Activated naive CD4-positive, alpha-beta T cell treated with anti-CD3 and anti-CD28 coated beads, Interleukin-2, amount 50 U/mL, for 72 hours (primary cell): Measurements from ENCODE around the gene NEUROD6. TPM values are rescaled to one million over a fixed set of nuclear protein-coding genes. Genes with fewer than 3 reads are reported as not detected.

Experiments
- ATAC-seq, 2 donors: fragments of 150-1000 bp; cut with Tn5 transposase; 2 replicates each; pipeline ENCODE4 v1.10.0; 2021; ENCODE audit warnings: mild to moderate bottlenecking in 2 of 2, moderate library complexity in 2 of 2
- DNase-seq, 2 donors: peaks; one replicate each; pipeline ENCODE4 v3.0.0; 2021 to 2022; ENCODE audit warnings: low spot score in 2 of 2
- H3K27ac Mint-ChIP-seq, 2 donors: one replicate each; pipeline ENCODE4 v1.8.0; 2022; ENCODE audit warnings: mild to moderate bottlenecking in 2 of 2, mixed read lengths in 2 of 2
- H3K36me3 Mint-ChIP-seq, 2 donors: one replicate each; pipeline ENCODE4 v1.8.0; 2022; ENCODE audit warnings: mixed read lengths in 2 of 2
- H3K9me3 Mint-ChIP-seq, 2 donors: one replicate each; pipeline ENCODE4 v1.8.0; 2022; ENCODE audit warnings: mixed read lengths in 2 of 2
- total RNA-seq, 2 donors: library from RNA; stranded (reverse); gene quantifications; one replicate each; pipeline ENCODE4 v1.2.3, GENCODE V29; 2022

The NEUROD6 gene
- total RNA-seq, 2 donors from 2014 or later: not detected

DNA sequence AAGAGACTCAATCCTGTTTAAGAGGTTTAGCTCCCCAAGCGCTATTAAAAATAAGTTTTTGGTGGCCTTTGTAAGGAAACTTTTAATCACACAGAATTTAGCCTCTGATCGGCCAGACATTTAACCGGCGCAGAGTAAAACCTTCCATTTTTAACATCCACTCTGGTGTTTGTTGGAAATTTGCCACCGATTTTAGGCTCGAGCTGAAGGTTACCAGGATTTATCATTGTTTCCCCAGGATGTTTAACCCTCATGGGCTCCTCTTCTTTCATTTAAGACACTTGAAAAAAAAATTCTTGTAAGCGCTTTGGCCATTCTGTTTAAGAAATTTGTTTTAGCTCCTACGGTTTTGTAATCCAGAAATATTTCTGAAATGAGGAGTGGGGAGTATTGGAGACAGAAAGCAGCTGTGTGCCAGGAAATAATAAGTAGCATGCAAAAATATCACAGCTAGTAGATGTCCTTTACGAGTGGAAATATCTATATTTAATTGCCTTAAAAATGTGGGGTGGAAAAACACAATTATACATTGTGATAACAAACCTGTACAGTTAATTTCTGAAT is 3.4 kb downstream of the NEUROD6 start:
- Mint-ChIP-seq H3K36me3 (peaks cover 0 to 6% of the 10 kb centered on the region in 2 donors), H3K9me3 (peaks cover 4 to 16% of the 10 kb centered on the region in 2 donors), H3K27ac (no peak overlapping the region)
- no peak for DNase-seq
- no peak for ATAC-seq

DNA sequence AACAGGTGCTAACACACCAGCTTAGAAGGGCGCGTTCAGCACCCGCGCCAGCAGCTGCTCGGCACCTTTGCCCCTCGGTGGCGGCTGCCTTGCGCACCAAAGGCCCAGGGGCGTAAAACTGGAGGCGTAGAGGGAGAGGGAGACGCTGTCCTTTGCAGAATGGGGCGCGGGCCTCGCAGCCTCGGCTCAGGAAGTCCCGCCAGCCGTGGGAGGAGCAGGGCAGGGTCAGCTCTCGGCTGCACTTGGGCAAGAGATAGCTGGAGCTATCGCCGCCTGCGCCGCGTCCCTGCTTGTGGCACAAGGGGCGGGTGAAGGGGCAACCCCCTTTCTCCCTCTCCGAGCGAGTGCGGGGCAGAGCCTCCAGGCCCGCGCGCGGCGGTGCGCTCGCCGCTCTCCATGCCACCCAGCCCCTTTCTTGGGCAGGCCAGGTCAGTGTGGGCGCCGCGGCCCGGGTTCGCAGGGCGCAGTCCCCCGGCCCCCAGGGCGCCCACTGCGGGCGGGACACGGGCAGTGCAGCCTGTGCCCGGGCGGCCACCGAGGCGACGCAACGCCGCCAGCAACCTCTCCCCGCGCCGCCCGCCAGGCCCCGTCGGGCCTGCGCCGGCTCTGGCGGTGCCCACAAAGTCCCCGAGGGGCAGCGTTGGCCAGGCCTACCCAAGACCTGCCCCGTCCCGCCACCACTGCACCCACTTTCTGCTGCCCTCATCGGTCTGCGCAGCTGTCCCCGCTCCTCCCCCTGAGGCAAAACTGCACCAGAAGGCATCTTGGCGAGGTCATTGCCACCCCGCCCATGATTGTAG is 4.1 kb downstream of the NEUROD6 start:
- ATAC-seq (no peak), DNase-seq (no peak)
- H3K9me3 Mint-ChIP-seq: peaks cover 8 to 19% of the 10 kb centered on the region in 2 donors
- H3K36me3 Mint-ChIP-seq: peaks cover 0 to 6% of the 10 kb centered on the region in 2 donors
- H3K27ac Mint-ChIP-seq: no peak overlapping the region

DNA sequence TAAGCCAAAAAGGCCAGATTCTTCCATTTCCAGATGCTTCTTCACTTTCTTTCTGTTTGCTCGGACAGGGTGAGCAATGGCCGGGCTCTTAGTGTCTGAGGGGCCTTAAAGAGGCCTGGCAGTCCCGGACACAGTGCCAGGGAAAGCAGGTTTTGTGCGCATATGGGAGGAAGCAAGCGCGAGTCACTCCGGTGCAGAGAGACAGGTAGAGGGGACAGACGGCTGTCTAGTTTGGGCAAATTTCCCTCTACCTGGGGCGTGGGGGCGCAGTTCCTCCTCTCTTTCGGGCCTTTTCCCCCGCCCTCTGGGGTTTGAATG is 4.7 kb downstream of the NEUROD6 start:
- peaks cover 8 to 19% of the 10 kb centered on the region in 2 donors for H3K9me3 Mint-ChIP-seq
- DNase-seq (no peak), ATAC-seq (no peak)
- H3K36me3 Mint-ChIP-seq: peaks cover 0 to 6% of the 10 kb centered on the region in 2 donors
- H3K27ac Mint-ChIP-seq: no peak overlapping the region

DNA sequence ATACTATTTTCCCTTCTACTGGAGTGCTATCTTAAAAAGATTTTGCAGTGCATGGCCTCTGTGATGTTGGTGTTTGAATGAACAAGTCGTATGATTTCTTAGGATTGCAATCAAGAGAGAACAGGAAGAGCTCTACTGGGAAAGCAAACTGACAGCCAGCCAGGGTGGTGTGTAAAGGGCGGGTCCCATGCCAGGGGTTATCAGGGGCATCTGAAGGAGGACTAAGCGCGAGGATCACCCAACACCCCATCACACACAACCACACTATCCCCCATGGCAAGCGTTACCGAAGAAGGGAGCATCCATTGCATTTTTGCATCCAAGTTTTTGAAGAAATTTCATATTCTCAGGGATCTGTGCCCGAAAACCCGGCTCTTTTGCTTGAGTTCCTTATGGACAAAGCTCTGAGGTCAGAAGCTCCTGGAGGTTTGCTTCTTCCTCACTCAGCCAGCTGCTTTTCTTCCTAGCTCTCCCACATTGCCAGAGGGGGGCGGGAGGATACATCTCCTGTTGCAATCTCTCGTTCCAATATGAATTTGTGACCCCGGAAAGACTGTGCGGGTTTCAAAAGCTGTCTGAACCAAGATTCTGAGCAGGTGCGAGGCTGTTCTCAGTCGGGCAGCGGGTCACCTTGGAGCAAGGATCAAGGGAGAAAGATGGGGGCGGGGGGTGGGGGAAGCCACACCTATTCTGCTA is 5.2 kb downstream of the NEUROD6 start:
- DNase-seq (no peak), ATAC-seq (no peak)
- Mint-ChIP-seq H3K27ac (no peak overlapping the region), H3K9me3 (peaks cover 9 to 21% of the 10 kb centered on the region in 2 donors), H3K36me3 (peaks cover 1 to 6% of the 10 kb centered on the region in 2 donors)

DNA sequence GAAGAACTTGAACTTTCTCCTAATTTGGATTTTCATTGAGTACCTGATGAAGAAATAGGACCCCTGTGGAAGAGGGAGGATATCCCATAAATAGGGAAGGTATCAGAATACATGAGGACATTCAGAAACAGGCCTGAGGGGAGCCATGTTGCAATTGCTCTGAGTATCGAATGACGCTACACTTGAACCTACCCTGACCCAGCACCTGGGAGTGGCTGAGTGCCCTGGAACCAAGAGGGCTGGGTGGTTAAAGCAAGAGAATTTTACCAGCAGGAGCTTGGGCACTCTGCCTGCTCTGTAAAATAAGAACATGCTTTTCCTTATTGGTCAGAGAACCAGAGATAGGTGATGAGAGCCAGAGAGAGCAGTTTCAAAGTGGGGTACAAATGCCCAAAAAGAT is 7.2 kb downstream of the NEUROD6 start:
- no peak overlapping the region for H3K27ac Mint-ChIP-seq

DNA sequence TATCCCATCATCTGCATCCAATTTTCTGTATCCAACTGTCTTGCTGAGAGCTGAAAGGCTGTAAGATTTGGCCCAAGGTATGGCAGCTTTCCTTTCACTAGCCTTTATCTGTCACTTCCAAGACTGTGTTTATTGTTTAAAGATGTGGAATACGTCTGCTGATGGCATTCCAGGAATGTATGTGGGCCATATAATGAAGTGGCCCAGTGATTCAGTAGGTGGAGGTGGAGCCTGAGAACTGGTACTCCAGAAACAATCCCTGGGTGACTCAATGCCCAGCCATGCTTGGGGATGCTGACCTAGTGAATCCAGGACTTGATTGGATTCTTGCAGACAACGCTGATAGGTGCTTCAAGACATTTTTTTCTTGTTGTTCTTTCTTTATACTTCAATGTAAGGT is 13.5 kb downstream of the NEUROD6 start:
- Mint-ChIP-seq H3K9me3 (peaks cover 17 to 22% of the 10 kb centered on the region in 2 donors), H3K27ac (no peak overlapping the region), H3K36me3 (peaks cover 0 to 4% of the 10 kb centered on the region in 2 donors)
- ATAC-seq (no peak), DNase-seq (no peak)

More for the DNA sequence above, 7.2 kb downstream of the NEUROD6 start:
- ATAC-seq (no peak), DNase-seq (no peak)
- Mint-ChIP-seq H3K36me3 (peaks cover 4 to 6% of the 10 kb centered on the region in 2 donors), H3K9me3 (peaks cover 12 to 19% of the 10 kb centered on the region in 2 donors)

DNA sequence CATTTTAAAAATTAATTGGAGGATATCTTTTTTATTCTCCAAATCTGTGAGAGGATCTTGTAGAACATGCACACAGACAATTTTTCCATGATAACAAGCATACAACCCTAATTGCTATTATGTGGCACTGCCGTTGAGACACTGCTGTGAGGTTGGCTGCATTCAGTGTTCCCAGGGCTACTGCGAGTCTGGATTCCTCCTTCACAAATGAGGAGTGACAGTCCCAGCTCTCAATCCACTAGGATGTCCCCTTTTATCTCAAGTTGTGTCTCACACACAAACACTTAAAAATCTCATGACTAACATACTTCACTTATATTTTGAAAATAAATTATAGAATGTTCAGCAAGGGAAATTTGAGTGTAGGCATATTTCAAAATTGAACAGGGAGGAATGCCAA is 14.1 kb downstream of the NEUROD6 start:
- H3K36me3 Mint-ChIP-seq: peaks cover 0 to 4% of the 10 kb centered on the region in 2 donors
- ATAC-seq (no peak), DNase-seq (no peak)
- H3K27ac Mint-ChIP-seq: no peak overlapping the region
- H3K9me3 Mint-ChIP-seq: peaks cover 14 to 19% of the 10 kb centered on the region in 2 donors

DNA sequence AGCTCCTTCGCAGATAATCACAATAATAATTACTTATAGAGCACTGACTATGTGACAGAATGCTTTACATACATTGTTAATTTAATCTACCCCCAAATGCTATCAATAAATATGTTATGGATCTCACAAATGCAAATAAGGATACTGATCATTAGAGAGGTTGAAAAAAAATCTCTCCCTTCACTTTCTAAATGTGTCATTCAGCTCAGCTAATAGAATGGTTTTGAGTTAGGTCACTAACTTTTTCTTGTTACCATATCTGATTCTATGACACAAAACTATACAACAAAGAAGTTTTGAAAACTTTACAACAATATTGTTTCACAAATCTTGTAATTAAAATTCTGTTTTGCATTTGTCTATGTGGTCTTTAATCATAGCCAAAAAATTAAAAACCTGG is 17.4 kb downstream of the NEUROD6 start:
- DNase-seq: no peak
- Mint-ChIP-seq H3K36me3 (no peaks in the 10 kb centered on the region), H3K27ac (no peak overlapping the region), H3K9me3 (peaks cover 10 to 15% of the 10 kb centered on the region in 2 donors)
- ATAC-seq: no peak

DNA sequence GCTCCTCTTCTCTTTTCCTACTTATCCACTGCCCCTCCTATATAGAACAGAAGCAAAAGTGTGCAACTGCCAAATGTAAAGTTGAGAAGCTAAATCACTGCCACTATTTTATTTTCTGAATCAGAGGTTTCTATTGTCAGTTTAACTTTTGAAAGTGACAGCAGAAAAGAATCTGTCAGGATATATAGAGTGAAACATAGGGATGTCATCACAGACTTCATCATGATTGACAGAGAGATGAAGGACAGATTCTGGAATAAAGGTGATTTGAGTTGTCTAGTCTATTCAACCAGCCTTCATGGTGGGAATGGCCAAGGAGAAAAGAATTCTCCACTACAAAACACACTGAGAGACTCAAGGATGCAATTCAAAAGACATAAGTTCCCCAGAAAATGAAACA is 19.9 kb downstream of the NEUROD6 start:
- H3K36me3 Mint-ChIP-seq: no peaks in the 10 kb centered on the region
- no peak for ATAC-seq

DNA sequence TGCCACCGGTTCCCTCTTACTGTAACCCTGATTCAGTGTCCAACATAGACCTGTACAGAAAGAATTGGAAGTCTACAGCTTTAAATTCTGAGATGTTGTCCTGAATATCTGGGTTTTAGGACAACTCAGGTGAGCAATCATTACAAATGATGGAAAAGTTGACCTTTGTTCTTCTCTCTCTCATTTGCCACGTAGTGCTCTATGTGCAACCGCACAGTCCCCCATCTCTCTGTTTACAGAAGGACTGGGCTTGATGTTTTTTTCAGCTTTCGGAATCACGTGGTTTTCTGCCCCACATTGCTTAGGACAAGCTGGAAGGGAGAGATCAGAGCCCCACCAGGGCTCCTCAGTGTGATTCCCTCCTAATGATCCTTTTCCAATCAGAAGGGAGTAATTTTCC is 22.2 kb downstream of the NEUROD6 start:
- DNase-seq (no peak), ATAC-seq (no peak)
- Mint-ChIP-seq H3K36me3 (no peaks in the 10 kb centered on the region), H3K9me3 (no peaks in the 10 kb centered on the region), H3K27ac (no peak overlapping the region)

More for the DNA sequence above, 19.9 kb downstream of the NEUROD6 start:
- Mint-ChIP-seq H3K27ac (no peak overlapping the region), H3K9me3 (peaks cover 6 to 11% of the 10 kb centered on the region in 2 donors)
- no peak for DNase-seq

DNA sequence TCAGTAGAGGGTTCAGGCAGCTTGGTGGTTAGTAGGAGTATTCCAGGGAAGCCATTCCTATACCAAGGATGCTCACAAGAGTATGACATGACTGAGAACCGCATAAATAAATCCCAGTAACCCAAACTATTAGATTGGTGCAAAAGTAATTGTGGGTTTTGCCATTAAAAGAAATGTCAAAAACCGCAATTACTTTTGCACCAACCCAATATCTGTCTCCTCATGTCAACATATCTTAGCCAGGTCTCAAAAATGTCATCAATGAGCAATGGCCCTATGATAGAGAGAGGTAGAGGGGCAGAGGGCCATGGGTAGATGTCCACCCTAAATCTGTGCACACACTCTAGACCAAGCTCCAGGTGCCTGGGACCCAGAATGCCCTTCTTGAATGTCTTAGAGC is 23.6 kb downstream of the NEUROD6 start:
- no peak for DNase-seq
- no peaks in the 10 kb centered on the region for H3K36me3 Mint-ChIP-seq
- no peak overlapping the region for H3K27ac Mint-ChIP-seq
- no peaks in the 10 kb centered on the region for H3K9me3 Mint-ChIP-seq
- ATAC-seq: no peak

DNA sequence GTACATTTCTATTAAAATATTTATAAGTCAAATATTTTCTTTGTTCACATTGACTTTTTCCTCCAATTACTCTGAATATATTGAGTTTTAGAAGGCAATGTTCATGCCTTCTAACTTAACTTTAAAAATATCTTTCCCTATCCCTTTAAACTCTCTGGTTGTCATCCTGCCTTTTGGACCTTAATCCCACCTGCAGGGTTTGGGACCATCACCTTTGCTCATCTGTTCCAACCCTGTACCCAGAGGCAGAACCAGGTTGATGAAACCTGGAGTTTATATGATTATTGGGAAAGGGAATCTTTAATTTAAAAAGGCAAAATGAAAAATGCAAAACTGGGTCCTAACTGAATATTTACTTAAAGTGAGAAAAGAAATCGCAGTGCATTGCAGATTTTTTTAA is 24.8 kb downstream of the NEUROD6 start:
- no peaks in the 10 kb centered on the region for H3K9me3 Mint-ChIP-seq
- ATAC-seq (no peak), DNase-seq (no peak)
- no peak overlapping the region for H3K27ac Mint-ChIP-seq
- H3K36me3 Mint-ChIP-seq: no peaks in the 10 kb centered on the region

DNA sequence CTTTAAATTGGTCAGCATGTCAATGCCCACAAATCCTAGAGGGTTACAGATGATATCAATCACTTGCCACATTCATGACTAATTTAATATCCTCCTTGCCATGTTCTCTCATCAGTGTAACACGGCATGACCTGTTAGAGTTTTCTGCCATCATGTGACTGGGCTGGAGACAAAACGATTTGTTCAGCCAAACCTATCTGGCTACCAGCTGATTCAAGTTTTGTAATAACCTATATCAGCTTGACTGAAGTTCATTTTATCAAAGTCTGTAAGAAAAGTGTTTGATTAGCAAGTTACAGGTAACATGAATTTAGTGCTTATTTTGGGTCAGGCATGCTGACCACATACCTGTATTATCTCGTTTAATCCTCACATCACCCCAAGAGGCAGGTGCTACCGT is 25.7 kb downstream of the NEUROD6 start:
- ATAC-seq (no peak), DNase-seq (no peak)
- Mint-ChIP-seq H3K9me3 (no peaks in the 10 kb centered on the region), H3K36me3 (no peaks in the 10 kb centered on the region), H3K27ac (no peak overlapping the region)

DNA sequence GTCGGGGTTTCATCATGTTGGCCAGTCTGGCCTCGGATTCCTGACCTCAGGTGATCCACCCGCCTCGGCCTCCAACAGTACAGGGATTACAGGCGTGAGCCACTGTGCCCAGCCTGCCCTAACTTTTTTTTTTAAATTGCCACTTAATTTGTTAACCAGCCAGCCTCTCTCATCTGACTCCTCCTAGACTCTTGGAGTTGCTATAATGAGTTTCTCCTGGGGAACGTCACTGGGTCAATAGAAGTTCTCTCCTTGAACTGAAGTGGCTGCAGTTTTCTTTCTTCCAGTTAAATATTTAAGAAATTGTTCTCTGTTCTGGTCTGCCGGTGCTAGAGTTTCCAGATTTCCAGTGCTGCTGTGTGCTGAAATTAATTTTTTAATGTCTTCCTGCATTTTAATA is 27.6 kb downstream of the NEUROD6 start:
- Mint-ChIP-seq H3K36me3 (no peaks in the 10 kb centered on the region), H3K9me3 (no peaks in the 10 kb centered on the region), H3K27ac (no peak overlapping the region)
- no peak for DNase-seq
- ATAC-seq: no peak

DNA sequence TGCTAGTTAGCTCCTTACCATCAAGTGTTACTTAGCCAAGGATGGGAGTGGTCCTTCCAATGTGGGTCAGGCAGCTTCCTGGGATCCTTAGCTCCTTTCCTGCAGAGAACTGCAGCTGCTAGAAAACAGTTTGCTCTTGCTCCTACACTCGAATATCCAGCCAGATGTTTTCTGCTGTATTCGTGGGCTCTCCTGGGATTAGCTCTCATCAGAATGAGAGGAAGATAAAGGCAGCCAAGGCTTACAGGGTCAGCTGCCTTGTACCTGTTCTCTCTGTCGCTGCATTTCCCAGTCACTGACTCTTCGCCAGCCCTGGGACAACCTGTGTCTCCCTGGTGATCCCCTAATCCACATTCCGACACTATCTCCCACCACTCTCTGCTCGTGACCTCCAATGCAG is 29.0 kb downstream of the NEUROD6 start:
- DNase-seq: no peak
- H3K27ac Mint-ChIP-seq: no peak overlapping the region
- no peak for ATAC-seq
- H3K9me3 Mint-ChIP-seq: no peaks in the 10 kb centered on the region
- H3K36me3 Mint-ChIP-seq: no peaks in the 10 kb centered on the region

DNA sequence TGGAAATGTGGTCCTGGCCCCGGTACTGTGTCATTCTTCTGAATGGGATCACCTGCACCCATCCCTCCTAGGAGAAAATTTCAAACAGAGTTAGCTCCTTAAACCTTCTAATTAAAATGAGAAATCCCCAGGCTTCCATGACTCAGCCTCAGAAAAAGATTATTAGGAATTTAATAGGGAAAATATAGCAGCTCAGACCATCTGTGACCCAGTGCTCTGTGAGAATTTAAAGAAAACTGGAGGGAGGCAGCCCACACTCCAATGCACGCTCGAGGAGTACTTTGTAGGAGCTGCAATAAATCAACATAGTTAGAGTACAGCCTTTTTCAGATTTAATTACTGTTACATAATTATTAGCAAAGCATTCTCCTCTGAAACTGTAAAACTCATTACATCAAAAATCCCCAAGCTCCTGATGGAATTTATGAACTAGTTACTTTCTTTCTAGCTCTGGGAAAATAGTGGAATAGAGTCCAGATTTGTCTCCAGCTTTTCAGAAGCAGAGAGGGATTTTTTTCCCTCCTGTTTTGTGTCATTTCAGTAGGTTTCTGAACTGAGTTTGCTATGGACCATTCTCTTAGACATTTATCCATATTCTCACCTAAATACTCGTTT is 30.1 kb downstream of the NEUROD6 start:
- Mint-ChIP-seq H3K27ac (no peak overlapping the region), H3K9me3 (no peaks in the 10 kb centered on the region), H3K36me3 (no peaks in the 10 kb centered on the region)
- DNase-seq (no peak), ATAC-seq (no peak)

DNA sequence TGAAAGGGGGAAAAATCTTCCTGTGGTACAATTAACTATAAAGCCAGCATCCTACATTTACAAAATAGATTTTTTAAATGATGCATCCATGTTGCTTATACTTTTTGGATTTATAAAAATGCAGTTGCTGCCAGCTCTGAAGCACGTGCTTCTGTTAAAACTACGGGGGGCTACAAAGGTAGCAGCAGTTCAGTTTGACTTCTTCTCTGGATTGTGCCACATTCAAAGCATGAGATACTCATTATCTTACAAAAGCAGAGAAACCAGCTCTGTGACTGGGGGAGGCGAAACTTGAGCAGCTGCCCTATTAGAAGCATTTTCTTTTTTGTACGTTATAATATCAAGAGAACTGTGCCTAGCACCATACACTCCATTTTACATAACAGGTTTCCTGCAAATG is 31.1 kb downstream of the NEUROD6 start:
- Mint-ChIP-seq H3K9me3 (no peaks in the 10 kb centered on the region), H3K36me3 (no peaks in the 10 kb centered on the region), H3K27ac (no peak overlapping the region)
- DNase-seq (no peak), ATAC-seq (no peak)
